ENCODE data around the gene ZNF385C.

DNA sequence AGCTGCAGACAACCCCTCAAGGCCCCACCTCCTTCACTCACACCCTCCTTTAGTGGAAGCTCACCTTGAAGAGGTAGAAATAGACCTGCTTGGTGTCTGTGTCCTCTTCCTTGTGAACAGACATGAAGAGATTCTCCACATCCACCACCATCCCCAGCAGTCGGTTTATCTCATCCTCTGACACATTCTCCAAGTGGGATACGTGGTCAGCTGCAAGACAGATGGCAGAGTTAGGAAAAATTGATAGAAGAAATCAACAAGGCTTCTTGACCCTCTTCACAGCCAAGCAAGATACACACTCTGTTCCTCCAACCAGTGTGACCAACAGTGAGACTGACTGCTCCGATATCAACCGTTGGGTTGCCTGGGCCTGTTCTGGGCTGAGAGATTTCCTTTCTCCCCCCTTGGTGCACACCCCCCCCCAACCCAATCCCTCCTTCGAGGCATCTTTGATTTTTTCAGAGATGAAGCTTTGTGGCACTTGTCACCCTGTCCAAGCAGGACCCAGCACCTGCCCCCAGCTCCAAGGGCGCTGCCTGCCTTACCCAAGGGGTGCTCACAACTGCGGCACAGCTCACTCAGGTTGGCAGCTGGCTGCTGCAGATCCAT is 22.0 kb upstream of the ZNF385C start:
- TF ChIP-seq, protein P1, sequence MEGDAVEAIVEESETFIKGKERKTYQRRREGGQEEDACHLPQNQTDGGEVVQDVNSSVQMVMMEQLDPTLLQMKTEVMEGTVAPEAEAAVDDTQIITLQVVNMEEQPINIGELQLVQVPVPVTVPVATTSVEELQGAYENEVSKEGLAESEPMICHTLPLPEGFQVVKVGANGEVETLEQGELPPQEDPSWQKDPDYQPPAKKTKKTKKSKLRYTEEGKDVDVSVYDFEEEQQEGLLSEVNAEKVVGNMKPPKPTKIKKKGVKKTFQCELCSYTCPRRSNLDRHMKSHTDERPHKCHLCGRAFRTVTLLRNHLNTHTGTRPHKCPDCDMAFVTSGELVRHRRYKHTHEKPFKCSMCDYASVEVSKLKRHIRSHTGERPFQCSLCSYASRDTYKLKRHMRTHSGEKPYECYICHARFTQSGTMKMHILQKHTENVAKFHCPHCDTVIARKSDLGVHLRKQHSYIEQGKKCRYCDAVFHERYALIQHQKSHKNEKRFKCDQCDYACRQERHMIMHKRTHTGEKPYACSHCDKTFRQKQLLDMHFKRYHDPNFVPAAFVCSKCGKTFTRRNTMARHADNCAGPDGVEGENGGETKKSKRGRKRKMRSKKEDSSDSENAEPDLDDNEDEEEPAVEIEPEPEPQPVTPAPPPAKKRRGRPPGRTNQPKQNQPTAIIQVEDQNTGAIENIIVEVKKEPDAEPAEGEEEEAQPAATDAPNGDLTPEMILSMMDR (IDR thresholded peaks at IDR 0.05): no peak
- TF ChIP-seq PHF8 (IDR thresholded peaks at IDR 0.05; ENCODE audit: borderline replicate concordance, low read depth) (no peak), MAX (IDR thresholded peaks at IDR 0.05) (no peak), USF2 (IDR thresholded peaks at IDR 0.05) (no peak), ELK1 (IDR thresholded peaks at IDR 0.05; ENCODE audit: low read depth, low read length) (no peak), MYC (IDR thresholded peaks at IDR 0.05; ENCODE audit: borderline replicate concordance, low read length) (no peak), CBX2 (IDR thresholded peaks at IDR 0.05; ENCODE audit: borderline replicate concordance, low read depth) (no peak)
- TF ChIP-seq, protein P2, sequence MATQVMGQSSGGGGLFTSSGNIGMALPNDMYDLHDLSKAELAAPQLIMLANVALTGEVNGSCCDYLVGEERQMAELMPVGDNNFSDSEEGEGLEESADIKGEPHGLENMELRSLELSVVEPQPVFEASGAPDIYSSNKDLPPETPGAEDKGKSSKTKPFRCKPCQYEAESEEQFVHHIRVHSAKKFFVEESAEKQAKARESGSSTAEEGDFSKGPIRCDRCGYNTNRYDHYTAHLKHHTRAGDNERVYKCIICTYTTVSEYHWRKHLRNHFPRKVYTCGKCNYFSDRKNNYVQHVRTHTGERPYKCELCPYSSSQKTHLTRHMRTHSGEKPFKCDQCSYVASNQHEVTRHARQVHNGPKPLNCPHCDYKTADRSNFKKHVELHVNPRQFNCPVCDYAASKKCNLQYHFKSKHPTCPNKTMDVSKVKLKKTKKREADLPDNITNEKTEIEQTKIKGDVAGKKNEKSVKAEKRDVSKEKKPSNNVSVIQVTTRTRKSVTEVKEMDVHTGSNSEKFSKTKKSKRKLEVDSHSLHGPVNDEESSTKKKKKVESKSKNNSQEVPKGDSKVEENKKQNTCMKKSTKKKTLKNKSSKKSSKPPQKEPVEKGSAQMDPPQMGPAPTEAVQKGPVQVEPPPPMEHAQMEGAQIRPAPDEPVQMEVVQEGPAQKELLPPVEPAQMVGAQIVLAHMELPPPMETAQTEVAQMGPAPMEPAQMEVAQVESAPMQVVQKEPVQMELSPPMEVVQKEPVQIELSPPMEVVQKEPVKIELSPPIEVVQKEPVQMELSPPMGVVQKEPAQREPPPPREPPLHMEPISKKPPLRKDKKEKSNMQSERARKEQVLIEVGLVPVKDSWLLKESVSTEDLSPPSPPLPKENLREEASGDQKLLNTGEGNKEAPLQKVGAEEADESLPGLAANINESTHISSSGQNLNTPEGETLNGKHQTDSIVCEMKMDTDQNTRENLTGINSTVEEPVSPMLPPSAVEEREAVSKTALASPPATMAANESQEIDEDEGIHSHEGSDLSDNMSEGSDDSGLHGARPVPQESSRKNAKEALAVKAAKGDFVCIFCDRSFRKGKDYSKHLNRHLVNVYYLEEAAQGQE (IDR thresholded peaks at IDR 0.05): no peak
